ENCODE results near the gene MT1A.
"Not testable (repeated sequence)": the region's sequence is repeated elsewhere in the genome, so short reads cannot be mapped to it uniquely, and the experiment has no call there.

MT1A gene

DNA sequence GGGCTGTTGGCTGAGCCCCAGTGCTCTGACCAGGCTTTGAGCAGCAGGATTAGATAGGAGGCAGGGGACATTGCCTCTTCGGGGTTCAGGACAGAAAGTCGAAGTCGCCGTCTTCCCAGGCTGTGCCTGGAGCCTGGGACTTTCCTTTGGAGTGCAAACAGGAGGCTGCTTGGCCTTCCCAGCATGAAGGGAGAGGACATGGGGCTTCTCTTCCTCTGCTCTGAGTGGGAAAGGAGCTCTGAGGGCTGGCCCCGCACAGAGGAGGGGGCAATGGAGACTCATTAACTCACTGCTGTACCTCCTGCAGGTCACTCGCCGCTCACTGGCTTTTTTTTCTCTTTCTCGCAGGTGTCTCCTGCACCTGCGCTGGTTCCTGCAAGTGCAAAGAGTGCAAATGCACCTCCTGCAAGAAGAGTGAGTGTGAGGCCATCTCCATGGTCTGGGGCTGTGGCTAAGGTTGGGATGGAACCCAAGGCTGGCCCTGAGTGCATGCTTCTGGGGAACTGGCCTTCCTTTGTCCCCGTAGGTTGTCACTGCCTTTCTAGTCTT, 19.9 kb downstream of the MT1A start:
- no peak for DNase-seq

DNA sequence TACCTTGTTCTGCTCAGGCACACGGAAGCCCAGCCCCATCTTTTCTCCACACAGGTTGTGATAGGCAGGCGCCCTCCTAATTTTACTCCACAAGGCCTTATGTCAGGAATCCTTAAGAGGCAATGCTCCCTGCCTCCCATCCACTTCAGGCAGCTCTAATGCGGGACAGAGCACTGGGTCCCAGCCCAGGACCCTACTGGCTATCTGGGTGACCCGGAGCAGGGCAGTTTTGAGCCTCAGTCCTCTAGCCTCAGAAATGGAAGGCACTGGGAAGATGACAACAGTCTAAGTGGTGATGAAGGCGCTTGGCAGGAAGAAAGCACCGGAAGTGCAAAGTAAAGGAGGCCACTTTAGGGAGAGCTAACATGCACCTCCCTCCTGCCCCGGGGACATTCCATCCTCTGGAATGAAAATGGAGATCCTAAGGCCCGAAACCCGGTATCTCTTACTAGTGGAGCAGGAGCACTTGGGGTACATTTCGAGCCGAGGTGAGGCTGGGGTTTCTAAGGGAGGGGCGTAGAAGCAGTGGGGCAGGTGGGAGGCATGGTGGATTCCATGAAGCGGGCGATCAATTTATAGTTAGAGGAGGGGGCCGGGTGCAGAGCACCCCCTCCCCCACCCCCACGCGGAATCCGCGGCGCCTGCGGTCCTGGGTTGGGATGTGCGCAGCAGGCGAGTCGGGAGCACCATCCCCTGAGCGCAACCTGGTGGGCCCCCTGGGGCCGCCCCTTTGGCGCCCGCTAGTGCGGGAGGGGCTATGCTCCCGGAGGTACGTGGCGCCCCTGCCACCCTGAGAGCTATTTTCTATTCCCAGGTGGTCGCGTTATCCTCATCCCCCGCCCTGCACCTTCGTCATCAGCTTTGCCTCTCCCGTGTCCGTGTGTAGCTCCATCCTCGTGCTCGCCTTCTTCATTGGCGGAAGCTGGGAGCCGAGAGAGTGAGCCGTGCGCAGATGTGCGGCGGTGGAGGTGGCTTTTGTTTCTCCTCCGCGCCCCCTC, 24.2 kb downstream of the MT1A start:
- no peak for DNase-seq

DNA sequence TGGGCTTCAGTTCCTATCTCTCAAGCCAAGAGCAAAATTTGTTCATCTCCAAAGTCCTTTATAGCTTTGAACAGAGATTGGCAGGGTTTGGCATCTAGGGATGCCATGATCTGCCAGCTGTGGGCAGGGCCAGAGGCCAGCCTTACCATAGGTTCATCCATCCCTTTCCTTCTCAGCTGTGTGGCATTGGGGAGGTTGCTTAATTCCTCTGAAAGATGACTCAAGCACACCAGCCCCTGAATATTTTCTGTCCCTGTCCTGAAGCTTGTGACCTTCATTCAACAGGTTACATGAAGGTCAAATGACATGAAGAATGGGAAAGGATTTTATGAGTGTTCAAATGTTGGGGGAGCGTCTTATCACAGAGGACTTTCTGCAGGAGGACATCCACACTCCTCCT, 26.0 kb downstream of the MT1A start:
- DNase-seq = no peak

DNA sequence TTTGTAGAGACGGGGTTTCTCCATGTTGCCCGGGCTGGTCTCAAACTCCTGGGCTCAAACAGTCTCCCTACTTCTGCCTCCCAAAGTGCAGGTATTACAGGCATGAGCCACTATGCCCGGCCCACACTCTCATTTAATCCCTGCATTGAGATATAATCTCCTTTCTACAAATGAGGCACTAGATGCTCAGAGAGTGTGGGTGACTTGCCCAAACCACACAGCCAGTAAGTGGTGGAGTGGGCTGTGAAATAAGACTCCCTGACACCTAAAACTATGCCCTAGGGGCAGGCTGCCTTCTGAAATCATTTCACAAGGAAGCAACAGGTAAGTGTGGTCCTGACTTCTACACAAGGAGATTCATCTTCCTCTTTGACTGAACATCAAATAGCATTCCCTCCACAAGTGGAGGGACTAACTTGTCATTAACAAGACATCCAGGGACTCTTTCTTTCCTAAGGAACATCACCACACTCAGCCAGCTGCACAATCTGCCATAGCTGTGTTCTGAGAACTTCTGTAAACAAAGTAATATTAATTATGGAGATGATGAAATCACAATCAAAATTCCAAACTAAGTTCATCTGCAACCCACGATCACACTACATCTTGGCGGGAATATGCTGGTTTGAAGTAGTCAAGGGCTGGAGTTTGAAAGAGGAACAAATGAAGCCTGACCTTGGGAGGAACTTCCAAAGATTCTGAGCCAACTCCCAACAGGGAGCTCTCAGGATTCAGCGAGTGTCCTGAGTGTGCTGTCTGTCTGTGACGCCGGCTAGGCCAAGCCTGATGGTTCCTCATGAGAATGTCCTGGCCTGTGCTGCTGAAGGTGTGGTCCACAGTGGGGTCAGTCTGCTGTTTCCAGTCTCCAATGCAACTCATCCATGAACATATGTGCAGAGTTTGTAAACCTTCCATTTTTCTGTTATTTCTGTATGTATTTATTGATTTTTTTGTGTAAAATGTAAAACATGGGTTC, 27.1 kb downstream of the MT1A start:
- not testable (repeated sequence) for DNase-seq

DNA sequence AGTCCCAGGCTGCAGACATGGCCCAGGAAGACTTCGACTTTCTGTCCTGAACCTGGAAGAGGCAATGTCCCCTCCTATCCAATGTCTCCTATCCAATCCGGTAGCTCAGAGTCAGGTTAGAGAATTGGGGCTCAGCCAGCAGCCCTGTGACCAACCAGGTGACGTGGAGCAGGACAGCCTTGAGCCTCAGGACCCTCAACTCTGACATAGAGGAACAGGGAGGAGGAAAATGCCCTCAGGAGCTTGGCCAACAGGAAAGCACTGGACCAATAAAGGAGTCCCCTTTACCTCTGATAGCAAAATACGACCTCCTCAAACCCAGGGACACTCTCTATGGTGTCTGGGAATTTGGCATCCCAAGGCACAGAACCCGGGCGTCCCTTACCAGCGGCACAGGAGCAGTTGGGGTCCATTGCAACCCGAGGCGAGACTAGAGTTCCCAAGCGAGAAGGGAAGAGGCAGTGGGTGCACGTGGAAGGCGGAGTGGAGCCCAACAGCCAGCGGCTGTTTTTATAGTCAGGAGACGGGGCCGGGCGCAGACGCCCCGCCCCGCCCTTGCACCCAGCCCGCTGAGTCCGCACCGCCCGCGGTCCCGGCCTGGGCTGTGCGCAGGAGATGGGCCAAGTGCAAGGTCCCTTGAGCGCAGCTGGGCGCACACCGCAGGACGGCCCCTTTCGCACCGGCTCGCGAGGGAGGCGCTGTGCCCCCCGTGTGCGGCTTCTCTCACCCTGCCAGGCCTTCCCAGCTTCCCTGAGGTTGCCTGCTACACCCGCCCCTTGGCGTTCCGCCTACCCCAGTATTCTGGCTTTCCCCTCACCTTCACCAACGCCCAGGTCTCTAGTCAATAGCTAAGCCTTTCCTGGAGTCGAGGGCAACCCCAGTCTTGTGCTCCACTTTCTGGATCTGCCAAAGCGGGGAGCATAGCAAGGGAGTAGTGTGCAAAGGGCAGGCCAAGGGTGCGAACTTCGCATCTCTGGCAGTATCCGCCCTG, 29.4 kb downstream of the MT1A start, which contains the start of gene MT1G:
TSS of gene MT1G (minus strand) at position 485 of the 991 bp plus-strand sequence. CDS start at position 413, 72 bp downstream.
- DNase-seq = peak; percentile 13

DNA sequence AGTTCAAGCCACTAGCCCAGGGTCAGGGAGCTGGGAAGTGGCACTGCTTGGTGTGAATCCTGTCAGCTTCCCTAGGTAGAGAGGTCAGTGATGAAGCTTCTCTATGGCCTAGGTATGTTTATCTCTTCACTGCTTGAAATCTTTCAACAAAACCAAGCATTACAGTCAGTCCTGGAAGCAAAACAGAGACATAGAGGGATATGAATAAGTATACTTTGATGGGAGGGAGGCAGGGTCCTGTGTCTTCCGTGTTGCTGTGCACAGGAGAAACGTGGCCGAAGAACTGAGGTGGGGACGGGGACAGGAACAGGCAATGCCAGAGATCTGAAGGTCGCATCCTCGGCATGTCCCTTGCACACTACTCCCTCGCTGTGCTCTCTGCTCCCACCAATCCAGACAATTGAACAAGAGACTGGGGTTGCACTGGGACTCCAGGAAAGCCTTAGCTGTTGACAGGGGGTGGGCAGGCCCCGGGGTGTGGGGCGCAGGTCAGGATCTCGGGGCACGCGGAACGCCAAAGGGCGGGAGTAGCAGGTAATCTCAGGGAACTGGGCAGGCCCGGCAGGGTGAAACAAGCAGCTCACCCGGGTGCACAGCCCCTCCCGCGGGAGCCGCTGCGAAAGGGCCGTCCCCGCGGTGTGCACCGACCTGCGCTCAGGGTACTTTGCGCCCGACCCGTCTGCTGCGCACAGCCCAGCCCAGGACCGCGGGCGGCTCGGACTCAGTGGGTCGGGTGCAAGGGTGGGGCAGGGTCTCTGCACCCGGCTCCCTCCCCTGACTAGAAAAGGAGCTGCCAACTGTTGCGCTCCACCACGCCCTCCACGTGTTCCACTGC, 30.8 kb downstream of the MT1A start, which contains the start of gene MT1H:
TSS of gene MT1H (plus strand) at position 810 of the 835 bp plus-strand sequence. CDS start 71 bp downstream, outside the sequence.
- DNase-seq = no peak

DNA sequence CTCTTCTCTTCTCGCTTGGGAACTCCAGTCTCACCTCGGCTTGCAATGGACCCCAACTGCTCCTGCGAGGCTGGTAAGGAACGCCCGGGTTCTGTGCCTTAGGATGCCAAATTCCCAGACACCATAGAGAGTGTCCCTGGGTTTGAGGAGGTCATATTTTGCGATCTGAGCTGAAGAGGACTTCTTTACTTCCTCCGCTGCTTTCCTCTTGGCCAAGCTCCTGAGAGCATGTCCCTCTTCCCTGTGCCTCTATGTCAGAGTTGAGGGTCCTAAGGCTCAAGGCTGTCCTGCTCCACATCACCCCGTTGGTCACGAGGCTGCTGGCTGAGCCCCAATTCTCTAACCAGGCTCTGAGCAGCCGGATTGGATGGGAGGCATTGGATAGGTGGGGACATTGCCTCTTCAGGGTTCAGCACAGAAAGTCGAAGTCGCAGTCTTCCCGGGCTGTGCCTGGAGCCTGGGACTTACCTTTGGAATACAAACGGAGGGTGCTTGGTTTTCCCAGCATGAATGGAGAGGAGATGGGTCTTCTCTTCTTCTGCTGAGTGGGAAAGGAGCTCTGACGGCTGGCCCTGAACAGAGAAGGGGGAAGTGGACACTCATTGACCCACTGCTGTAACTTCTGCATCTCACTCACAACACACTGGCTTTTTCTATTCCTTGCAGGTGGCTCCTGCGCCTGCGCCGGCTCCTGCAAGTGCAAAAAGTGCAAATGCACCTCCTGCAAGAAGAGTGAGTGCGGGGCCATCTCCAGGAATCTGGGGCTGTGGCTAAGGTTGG, 31.6 kb downstream of the MT1A start:
- DNase-seq = no peak

DNA sequence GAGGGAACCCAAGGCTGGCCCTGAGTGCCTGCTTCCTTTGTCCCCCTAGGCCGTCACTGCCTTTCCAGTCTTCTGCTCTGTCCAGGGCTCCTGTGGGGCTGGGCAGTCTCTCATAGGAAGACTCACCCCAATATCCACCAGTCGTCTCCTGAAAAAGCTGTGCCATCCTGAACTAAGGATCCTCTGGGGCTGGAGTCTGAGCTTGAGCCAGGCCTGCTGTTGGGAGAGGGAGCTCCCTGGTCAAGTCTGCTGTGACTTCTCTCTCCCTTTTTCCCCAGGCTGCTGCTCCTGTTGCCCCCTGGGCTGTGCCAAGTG, 32.1 kb downstream of the MT1A start:
- no peak for DNase-seq

DNA sequence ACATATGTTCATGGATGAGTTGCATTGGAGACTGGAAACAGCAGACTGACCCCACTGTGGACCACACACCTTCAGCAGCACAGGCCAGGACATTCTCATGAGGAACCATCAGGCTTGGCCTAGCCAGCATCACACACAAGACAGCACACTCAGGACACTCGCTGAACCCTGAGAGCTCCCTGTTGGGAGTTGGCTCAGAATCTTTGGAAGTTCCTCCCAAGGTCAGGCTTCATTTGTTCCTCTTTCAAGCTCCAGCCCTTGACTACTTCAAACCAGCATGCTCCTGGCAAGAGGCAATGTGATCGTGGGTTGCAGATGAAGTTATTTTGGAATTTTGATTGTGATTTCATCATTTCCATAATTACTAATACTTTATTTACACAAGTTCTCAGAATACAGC, 33.2 kb downstream of the MT1A start:
- DNase-seq = not testable (repeated sequence)

DNA sequence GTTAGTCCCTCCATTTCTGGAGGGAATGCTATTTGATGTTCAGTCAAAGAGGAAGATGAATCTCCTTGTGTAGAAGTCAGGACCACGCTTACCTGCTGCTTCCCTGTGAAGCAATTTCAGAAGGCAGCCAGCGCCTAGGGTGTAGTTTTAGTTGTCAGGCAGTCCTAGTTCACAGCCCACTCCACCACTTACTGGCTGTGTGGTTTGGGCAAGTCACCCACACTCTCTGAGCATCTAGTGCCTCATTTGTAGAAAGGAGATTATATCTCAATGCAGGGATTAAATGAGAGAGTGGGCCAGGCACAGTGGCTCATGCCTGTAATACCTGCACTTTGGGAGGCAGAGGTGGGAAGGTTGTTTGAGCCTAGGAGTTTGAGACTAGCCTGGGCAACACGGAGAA, 33.7 kb downstream of the MT1A start:
- DNase-seq = not testable (repeated sequence)

DNA sequence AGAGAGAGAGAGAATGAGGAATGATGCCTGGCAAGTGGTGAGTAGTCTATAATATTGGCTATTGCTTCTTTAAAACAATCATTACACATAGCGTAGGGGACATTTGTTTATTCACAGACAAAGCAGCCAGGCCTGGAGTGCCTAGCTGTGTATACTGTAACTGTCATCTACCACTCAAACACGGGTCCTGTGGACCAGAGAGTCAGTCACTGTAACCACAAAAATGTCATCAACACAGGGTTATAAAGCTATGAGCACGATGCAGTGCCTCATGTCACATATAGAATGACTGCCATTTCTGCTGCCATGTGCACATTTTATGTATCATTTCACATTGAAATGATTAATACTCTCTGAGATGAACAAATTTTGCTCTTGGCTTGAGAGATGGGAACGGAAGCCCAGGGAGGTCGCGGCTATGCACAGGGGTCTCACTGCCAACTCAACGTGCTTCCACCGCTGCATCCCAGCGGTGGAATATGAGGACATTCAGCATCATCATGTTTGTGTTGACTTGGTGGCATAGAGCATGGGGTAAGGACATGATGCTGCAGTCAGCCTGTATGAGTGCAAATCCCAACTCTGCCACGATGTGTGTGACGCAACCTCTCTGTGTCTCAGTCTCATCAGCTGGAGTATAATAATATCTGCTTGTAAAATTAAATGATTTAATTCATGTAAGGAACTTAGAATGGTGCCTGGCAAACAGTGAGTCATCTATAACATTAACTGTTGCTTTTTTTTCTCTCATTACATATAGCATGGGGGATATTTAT, 34.5 kb downstream of the MT1A start:
- DNase-seq = no peak

DNA sequence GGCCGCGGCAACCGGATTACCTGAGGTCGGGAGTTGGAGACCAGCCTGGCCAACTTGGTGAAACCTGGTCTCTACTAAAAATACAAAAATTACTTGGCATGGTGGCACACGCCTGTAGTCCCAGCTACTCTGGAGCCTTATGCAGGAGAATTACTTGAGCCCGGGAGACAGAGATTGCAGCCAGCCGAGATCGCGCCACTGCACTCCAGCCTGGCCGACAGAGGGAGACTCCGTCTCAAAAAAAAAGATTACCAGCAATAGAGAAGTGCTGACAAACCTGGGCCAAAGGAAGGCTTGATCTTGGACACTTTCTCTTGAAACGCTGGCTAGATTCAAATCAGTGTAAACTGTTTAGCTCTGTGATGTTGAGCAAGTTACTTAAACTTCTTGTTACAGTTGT, 35.5 kb downstream of the MT1A start:
- DNase-seq = peak; percentile 3

DNA sequence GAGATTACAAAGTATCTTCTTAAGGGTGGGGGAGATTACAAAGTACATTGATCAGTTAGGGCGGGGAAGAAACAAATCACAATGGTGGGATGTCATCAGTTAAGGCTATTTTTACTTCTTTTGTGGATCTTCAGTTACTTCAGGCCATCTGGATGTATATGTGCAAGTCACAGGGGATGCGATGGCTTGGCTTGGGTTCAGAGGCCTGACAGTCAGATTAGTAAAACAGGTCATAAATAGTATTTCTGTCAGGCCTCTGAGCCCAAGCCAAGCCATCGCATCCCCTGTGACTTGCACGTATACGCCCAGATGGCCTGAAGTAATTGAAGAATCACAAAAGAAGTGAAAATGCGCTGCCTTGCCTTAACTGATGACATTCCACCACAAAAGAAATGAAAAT, 36.1 kb downstream of the MT1A start:
- not testable (repeated sequence) for DNase-seq

DNA sequence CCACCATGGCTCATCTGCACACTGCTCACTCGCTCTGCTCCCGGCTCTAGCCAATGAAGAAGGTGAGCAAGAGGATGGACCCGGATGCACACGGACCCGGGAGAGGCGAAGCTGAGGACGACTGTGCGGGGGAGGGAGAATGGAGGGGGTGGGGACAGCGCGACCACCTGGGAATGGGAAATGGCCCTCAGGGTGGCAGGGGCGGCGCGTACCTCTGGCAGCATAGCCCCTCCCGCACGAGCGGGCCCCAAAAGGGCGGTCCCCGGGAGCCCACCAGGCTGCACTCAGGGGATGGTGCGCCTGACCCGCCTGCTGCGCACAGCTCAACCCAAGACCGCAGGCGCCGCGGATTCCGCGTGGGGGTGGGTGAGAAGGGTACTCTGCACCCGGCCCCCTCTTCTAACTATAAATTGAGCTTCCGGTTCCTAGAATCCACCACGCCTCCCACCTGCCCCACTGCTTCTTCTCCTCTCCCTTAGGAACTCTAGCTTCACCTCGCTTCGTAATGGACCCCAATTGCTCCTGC, 37.3 kb downstream of the MT1A start:
- no peak for DNase-seq

DNA sequence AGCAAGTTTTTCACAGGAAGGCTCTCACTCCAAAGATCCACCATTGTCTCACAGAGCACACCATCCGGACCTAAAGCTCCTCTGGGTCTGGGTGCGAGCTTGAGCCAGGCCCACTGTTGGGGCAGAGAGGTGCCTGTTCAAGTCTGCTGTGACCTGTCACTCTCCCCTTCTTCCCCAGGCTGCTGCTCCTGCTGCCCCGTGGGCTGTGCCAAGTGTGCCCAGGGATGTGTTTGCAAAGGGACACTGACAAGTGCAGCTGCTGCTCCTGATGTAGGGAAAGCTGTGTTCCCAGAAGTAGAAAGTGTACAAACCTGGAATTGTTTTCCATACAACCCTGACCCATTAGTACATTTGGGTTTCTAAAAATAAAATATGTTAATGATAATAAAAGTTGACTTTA, 39.0 kb downstream of the MT1A start:
- DNase-seq = no peak

DNA sequence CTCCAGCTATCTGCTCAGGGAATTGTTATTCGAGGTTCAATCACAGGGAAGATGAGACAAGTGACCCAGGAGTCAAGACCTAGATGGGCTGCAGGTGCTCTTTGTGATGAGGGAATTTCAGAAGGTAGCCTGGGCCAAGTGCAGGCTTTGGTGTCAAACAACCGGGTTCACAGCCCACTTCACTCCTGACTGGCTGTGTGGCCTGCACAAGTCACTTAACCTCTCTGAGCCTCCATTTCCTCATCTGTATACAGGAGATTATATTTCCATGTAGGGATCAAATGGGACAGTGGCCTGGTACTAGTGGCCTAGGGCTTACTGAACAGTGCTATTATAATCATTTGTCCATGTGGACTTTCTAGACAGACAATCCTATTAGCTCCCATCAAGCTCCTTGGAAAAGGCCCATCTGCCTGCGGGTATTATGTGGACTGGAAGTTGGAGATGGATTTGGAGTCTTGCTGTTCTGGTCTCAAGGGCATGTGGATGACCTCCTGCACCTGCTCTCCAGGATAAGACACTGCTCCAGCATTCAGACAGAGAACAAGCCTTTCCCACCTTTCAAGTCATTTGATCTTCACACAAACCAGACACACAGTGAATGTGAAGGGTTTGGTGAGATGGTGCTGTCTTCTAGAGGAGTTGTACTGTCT, 40.7 kb downstream of the MT1A start:
- no peak for DNase-seq

DNA sequence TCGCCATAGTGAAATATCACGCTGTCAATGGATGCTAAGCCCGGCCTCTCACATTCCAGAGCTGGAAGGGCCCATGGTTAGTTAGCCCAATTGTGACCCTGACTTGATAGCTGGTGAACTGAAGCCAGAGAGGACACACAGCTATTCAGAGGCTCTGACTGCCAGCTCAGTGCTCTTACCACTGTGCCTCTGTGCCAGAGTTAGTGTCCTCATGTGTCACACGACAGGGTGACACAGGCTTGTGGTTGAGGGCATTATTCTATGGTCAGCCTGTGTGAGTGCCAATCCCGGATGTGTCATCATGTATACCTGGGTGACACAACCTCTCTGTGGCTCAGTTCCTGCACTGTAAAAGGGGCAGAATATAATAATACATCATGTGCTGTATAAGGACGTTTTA, 41.4 kb downstream of the MT1A start:
- DNase-seq = peak; percentile 1
